ENCODE measurements around the gene MTCL3.

The MTCL3 gene

DNA sequence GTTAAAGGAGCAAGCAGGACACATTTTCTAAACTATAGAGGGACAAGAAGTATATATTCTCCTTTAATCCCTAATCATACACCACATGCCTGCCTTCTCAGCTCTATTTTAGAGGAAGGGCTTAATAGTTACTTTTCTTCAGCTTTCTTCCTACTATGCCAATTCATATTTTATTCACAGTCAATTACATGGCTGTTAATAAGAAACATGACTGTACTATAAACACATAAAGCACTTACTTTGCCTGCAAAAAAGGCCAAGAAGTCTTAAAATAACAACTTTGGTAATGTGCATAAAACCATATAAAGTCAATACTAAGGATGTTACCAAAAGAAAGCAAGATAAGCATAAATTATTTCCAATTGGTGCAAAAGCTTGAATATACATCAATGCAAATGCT is 66.3 kb downstream of the MTCL3 start:
- no peak for TF ChIP-seq POLR2A (IDR thresholded peaks at IDR 0.05)
- TF ChIP-seq POLR2AphosphoS5 (IDR thresholded peaks at IDR 0.05): no peak
- H3K4me3 ChIP-seq: no peak overlapping the region
- no peaks in the 10 kb centered on the region for H3K27me3 ChIP-seq
- no peak for DNase-seq (ENCODE audit: low spot score in 2 of 2)
- no peaks in the 10 kb centered on the region for H3K36me3 ChIP-seq
- no peaks in the 10 kb centered on the region for H3K9me3 ChIP-seq
- no peaks in the 10 kb centered on the region for H3K4me1 ChIP-seq
- H3K27ac ChIP-seq: no peak overlapping the region
- intact Hi-C loops (cut with DNase I; ENCODE audit: low total_unique reads): loop anchor here (10.0 kb wide), 1 partner anchor 202 kb away; no protein-coding TSS in a partner anchor

DNA sequence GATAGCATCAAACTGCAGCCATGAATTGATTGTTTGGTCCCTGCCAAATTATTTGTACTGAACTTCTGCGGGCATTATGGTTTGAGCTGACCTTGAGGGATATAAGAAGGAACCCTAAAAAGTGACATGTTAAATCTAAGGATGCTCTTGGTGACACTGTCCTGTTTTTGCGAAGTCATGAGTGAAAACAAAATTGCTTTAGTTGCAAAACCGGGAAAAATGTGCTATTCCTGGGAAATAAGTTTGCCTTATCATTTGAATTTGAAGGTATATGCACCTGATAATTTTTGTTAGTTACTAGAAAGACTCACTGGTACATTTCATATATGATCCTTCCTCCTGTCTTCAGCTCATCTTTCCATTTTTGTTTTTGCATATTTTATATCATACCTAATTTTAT is 67.7 kb downstream of the MTCL3 start:
- DNase-seq (ENCODE audit: low spot score in 2 of 2): no peak
- Histone ChIP-seq H3K27ac (no peak overlapping the region), H3K4me3 (no peak overlapping the region), H3K4me1 (no peaks in the 10 kb centered on the region), H3K27me3 (no peaks in the 10 kb centered on the region), H3K9me3 (no peaks in the 10 kb centered on the region), H3K36me3 (no peaks in the 10 kb centered on the region)
- TF ChIP-seq, protein P1, sequence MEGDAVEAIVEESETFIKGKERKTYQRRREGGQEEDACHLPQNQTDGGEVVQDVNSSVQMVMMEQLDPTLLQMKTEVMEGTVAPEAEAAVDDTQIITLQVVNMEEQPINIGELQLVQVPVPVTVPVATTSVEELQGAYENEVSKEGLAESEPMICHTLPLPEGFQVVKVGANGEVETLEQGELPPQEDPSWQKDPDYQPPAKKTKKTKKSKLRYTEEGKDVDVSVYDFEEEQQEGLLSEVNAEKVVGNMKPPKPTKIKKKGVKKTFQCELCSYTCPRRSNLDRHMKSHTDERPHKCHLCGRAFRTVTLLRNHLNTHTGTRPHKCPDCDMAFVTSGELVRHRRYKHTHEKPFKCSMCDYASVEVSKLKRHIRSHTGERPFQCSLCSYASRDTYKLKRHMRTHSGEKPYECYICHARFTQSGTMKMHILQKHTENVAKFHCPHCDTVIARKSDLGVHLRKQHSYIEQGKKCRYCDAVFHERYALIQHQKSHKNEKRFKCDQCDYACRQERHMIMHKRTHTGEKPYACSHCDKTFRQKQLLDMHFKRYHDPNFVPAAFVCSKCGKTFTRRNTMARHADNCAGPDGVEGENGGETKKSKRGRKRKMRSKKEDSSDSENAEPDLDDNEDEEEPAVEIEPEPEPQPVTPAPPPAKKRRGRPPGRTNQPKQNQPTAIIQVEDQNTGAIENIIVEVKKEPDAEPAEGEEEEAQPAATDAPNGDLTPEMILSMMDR (IDR thresholded peaks at IDR 0.05): no peak
- TF ChIP-seq POLR2A (IDR thresholded peaks at IDR 0.05): no peak
- no peak for TF ChIP-seq POLR2AphosphoS5 (IDR thresholded peaks at IDR 0.05)
- intact Hi-C loops (cut with DNase I; ENCODE audit: low total_unique reads): loop anchor here (10.0 kb wide), 1 partner anchor 203 kb away; no protein-coding TSS in a partner anchor

DNA sequence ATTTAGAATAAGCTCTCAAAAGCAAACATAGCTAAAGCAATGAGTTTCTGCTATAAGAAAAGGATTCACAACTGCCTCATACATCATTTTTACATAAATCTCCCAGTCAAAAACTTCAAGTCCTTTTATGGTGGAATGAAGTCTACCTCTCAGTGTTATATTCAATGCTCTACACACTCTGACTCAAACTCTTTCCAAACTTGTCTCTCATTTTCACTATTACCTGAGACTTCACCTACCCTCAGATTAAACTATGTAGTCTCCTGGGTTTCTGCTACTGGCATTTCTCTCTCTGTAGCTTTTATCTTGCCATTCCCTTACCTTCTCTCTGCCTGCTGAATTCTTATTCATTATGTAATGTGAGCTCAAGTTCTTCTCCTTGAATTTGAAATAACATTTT is 71.4 kb downstream of the MTCL3 start:
- no peaks in the 10 kb centered on the region for H3K4me1 ChIP-seq
- no peaks in the 10 kb centered on the region for H3K36me3 ChIP-seq
- no peak overlapping the region for H3K27ac ChIP-seq
- TF ChIP-seq POLR2AphosphoS5 (IDR thresholded peaks at IDR 0.05) (no peak), POLR2A (IDR thresholded peaks at IDR 0.05) (no peak)
- TF ChIP-seq, protein P1 (IDR thresholded peaks at IDR 0.05): no peak
- no peak overlapping the region for H3K4me3 ChIP-seq
- H3K9me3 ChIP-seq: no peaks in the 10 kb centered on the region
- intact Hi-C loops (cut with DNase I; ENCODE audit: low total_unique reads): no loop called here
- no peak for DNase-seq (ENCODE audit: low spot score in 2 of 2)
- no peaks in the 10 kb centered on the region for H3K27me3 ChIP-seq

DNA sequence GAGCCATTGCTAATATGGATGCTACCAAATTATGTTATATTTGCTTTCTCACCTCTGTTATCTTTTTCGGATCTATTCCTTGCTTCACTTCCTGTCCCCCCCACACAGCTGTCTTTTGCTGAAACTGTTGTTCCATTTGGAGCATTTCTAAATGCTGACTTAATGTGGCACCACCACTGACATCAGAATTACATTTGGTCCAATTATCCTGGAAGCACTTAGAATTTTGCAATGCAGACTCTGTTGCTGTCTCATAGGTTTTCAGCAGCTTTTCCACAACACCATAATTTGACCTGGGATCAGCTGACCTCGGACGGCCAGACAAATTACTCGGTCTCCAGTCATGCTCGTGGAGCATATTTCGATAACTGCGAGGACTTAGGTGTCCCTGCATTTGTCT is 72.8 kb downstream of the MTCL3 start:
- TF ChIP-seq, protein P1 (IDR thresholded peaks at IDR 0.05): no peak
- TF ChIP-seq POLR2A (IDR thresholded peaks at IDR 0.05) (no peak), POLR2AphosphoS5 (IDR thresholded peaks at IDR 0.05) (no peak)
- Histone ChIP-seq H3K9me3 (no peaks in the 10 kb centered on the region), H3K36me3 (no peaks in the 10 kb centered on the region), H3K4me1 (no peaks in the 10 kb centered on the region), H3K27ac (no peak overlapping the region), H3K27me3 (no peaks in the 10 kb centered on the region), H3K4me3 (no peak overlapping the region)
- no peak for DNase-seq (ENCODE audit: low spot score in 2 of 2)
- intact Hi-C loops (cut with DNase I; ENCODE audit: low total_unique reads): no loop called here

DNA sequence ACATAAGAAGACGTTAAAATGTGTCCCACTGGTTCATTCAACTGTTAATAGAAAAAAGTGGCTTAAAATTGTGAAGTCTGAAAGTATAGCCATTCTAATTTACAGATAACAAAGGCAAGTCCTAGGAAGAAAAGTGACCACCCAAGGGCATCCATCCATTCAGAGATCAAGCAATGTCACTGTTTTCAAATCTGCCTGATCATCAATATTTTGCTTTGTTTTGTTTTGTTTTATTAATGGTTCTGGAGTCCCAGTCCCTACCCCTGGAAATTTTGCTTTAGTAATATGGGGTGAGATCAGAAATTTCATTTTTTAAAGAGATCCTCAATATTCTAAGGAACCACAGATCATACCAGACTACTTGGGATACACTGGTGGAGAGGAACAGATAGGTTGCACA is 77.3 kb downstream of the MTCL3 start:
- Histone ChIP-seq H3K4me1 (no peaks in the 10 kb centered on the region), H3K36me3 (no peaks in the 10 kb centered on the region), H3K9me3 (no peaks in the 10 kb centered on the region), H3K4me3 (no peak overlapping the region), H3K27ac (no peak overlapping the region), H3K27me3 (no peaks in the 10 kb centered on the region)
- no peak for DNase-seq (ENCODE audit: low spot score in 2 of 2)
- TF ChIP-seq POLR2A (IDR thresholded peaks at IDR 0.05) (no peak), POLR2AphosphoS5 (IDR thresholded peaks at IDR 0.05) (no peak)
- TF ChIP-seq, protein P1 (IDR thresholded peaks at IDR 0.05): no peak
- intact Hi-C loops (cut with DNase I; ENCODE audit: low total_unique reads): no loop called here

DNA sequence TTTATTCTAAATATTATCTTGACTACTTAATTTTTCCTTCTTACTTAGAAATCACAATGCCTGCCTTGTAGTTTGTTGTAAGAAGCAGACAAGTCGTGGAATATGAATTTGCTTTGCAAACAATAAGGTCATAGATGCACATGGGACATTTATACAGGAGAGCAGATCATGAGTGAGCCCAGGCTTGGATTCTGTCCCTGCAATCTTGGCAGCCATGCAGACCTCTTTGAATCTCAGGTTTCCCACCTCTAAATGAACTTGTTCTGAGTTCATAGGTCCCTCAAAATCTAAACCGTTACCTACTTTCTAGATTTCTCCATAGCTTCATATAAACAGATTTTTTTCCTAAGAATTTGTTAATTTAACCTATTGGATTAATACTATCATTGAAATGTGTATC is 79.4 kb downstream of the MTCL3 start:
- Histone ChIP-seq H3K4me3 (no peak overlapping the region), H3K36me3 (no peaks in the 10 kb centered on the region), H3K9me3 (no peaks in the 10 kb centered on the region), H3K27ac (no peak overlapping the region), H3K4me1 (no peaks in the 10 kb centered on the region), H3K27me3 (no peaks in the 10 kb centered on the region)
- intact Hi-C loops (cut with DNase I; ENCODE audit: low total_unique reads): no loop called here
- TF ChIP-seq, protein P1 (IDR thresholded peaks at IDR 0.05): no peak
- TF ChIP-seq POLR2AphosphoS5 (IDR thresholded peaks at IDR 0.05): no peak
- no peak for TF ChIP-seq POLR2A (IDR thresholded peaks at IDR 0.05)
- DNase-seq (ENCODE audit: low spot score in 2 of 2): no peak

Measured in breast epithelium (tissue), 4 donors.